LNCaP clone FGC (cell line): ENCODE data around the gene ITPRID2.

Experiments
- DNase-seq: peaks from one replicate; pipeline ENCODE4 v3.0.0-alpha.2; 2011; ENCODE audit warnings: low read depth
- H3K4me3 ChIP-seq: 2 replicates; pipeline ENCODE4 v1.5.1; 2011; ENCODE audit warnings: mild to moderate bottlenecking, low read depth, low read length, control low read depth
- CTCF ChIP-seq: IDR thresholded peaks from 2 replicates; pipeline ENCODE4 v1.5.1; 2012; ENCODE audit warnings: mild to moderate bottlenecking; ENCODE audit not compliant: control insufficient read depth, insufficient read depth; ENCODE audit errors: extremely low read depth

Gene ITPRID2

GRCh38 chr2:181900007-181900651 is 8.6 kb downstream of the ITPRID2 start:
- TF ChIP-seq CTCF = no peak
- no peak for DNase-seq

GRCh38 chr2:181902625-181903024 is 11.1 kb downstream of the ITPRID2 start:
- H3K4me3 ChIP-seq = no peak overlapping the region
- no peak for TF ChIP-seq CTCF
- no peak for DNase-seq

More at GRCh38 chr2:181900007-181900651, 8.6 kb downstream of the ITPRID2 start:
- H3K4me3 ChIP-seq = no peak overlapping the region; the same call in 1 of the 2 replicates

- no peak for DNase-seq
- TF ChIP-seq CTCF = peak; percentile 20; the same call in 1 of the 2 replicates
- no peak overlapping the region for H3K4me3 ChIP-seq
Observed at GRCh38 chr2:181904022-181904632, 12.6 kb downstream of the ITPRID2 start.

GRCh38 chr2:181907057-181907456 is 15.5 kb downstream of the ITPRID2 start:
- no peak for TF ChIP-seq CTCF
- no peak overlapping the region for H3K4me3 ChIP-seq
- no peak for DNase-seq

- DNase-seq = no peak
- H3K4me3 ChIP-seq = no peak overlapping the region
- no peak for TF ChIP-seq CTCF
Observed at GRCh38 chr2:181907635-181908034, 16.1 kb downstream of the ITPRID2 start.

- no peak for DNase-seq
- no peak for TF ChIP-seq CTCF
- no peak overlapping the region for H3K4me3 ChIP-seq
Observed at GRCh38 chr2:181910028-181910831, 18.7 kb downstream of the ITPRID2 start.
